Suprapubic skin (tissue), 4 donors: ENCODE data around the gene DNAJC7. TPM values are rescaled to one million over a fixed set of nuclear protein-coding genes. Genes with fewer than 3 reads are reported as not detected.
"Not testable (repeated sequence)": the region's sequence is repeated elsewhere in the genome, so short reads cannot be mapped to it uniquely, and the experiment has no call there.

ENCODE experiments used
- DNase-seq, 2 donors: peaks; one replicate each; pipeline ENCODE4 v3.0.0-alpha.2; 2019; ENCODE audit warnings: low spot score in 2 of 2
- H3K27ac ChIP-seq: fragments of 200-600 bp; sonication (generic); one replicate; pipeline ENCODE4 v1.5.1; 2019
- H3K27me3 ChIP-seq: fragments of 200-600 bp; sonication (generic); one replicate; pipeline ENCODE4 v1.5.1; 2019
- H3K36me3 ChIP-seq: fragments of 200-600 bp; sonication (generic); one replicate; pipeline ENCODE4 v1.5.1; 2019
- H3K4me1 ChIP-seq: fragments of 200-600 bp; sonication (generic); one replicate; pipeline ENCODE4 v1.5.1; 2019
- H3K4me3 ChIP-seq: fragments of 200-600 bp; sonication (generic); one replicate; pipeline ENCODE4 v1.5.1; 2019; ENCODE audit warnings: mild to moderate bottlenecking
- H3K9me3 ChIP-seq: fragments of 200-600 bp; sonication (generic); one replicate; pipeline ENCODE4 v1.5.1; 2019
- EP300 ChIP-seq: sonication (generic); formaldehyde crosslinking; IDR thresholded peaks from one replicate; pipeline ENCODE4 v1.6.1; 2017; ENCODE audit warnings: antibody characterized with exemption
- POLR2A ChIP-seq, 2 donors: fragments of 450-650 bp; IDR thresholded peaks; one replicate each; pipeline ENCODE4 v1.6.1; 2017; ENCODE audit warnings: antibody characterized with exemption in 2 of 2, mild to moderate bottlenecking in 2 of 2, moderate library complexity in 2 of 2
- POLR2AphosphoS5 ChIP-seq, 3 donors: sonication (generic); formaldehyde crosslinking; IDR thresholded peaks; one replicate each; pipeline ENCODE4 v1.6.1; 2017; ENCODE audit warnings: antibody characterized with exemption in 3 of 3
- WGBS: methylation state at CpG from one replicate; pipeline ENCODE4 v1.1.5; 2018; 5-methylcytosine and 5-hydroxymethylcytosine counted together
- total RNA-seq, 4 donors: library from RNA; depleted of rRNA; stranded (reverse); fragments of >200 nt; gene quantifications; one replicate each; pipeline ENCODE4 v1.1.0, GENCODE V29; 2016
- TF ChIP-seq, protein P1 (sequence below), 2 donors: fragments of 200-600 bp in 1 of 2; fragments of 450-650 bp in 1 of 2; sonication (generic) in 1 of 2; IDR thresholded peaks; one replicate each; pipeline ENCODE4 v1.5.1; 2016 to 2019; ENCODE audit warnings: antibody characterized with exemption in 2 of 2, mild to moderate bottlenecking in 1 of 2, moderate library complexity in 1 of 2

The DNAJC7 gene
- total RNA-seq, 4 donors from 2014 or later = 57.5 to 82.6 (median 60.2) TPM

DNA sequence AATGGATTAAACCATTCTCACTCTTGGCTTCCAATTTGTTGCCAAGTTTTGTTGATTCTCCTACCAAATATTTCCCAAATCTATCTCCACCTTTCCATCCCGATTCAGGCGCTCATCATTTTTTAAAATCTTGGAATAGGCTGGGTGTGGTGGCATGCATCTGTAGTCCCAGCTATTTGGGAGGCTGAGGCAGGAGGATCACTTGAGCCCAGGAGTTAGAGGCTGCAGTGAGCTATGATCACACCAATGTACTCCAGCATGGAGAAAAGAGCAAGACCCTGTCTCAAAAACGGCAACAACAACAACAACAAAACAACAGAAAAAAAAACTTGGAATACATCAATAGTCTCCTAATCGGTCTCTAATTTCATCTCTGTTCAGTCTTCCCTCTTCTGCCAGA, 1.7 kb upstream of the DNAJC7 start:
- TF ChIP-seq EP300 = no peak
- TF ChIP-seq POLR2AphosphoS5 (IDR thresholded peaks at IDR 0.05) = no peak
- TF ChIP-seq POLR2A (IDR thresholded peaks at IDR 0.05) = no peak
- Histone ChIP-seq H3K4me1 (peaks cover 55% of the 10 kb centered on the region), H3K27ac (no peak overlapping the region), H3K36me3 (peaks cover 20% of the 10 kb centered on the region), H3K4me3 (no peak overlapping the region), H3K9me3 (no peaks in the 10 kb centered on the region), H3K27me3 (no peaks in the 10 kb centered on the region)
- whole genome bisulfite sequencing = 93% methylated on average over 4 of the region's 4 CpGs
- no peak for DNase-seq

DNA sequence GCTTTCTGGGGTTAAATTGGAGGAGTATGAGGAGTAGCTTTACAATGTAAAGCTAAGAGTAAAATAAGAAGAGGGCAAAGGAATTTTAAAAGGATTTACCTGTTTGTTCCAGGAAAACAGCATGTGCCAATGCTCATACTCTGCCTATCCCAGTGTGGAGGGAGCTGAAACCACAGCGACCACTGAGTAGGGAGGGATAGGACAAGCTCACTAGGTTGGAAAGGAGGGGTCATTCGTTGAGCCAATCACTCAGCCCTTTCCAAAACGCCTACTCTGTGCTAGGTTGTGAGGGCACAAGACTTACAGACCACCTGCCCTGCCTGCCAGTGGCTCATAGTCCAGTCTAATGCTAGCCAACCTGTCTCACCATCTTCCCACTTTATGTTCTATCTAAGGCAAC, 1.1 kb upstream of the DNAJC7 start:
- peaks cover 13% of the 10 kb centered on the region for H3K36me3 ChIP-seq
- no peaks in the 10 kb centered on the region for H3K9me3 ChIP-seq
- H3K27me3 ChIP-seq = no peaks in the 10 kb centered on the region
- H3K4me3 ChIP-seq = peak overlapping the region; percentile 69
- H3K4me1 ChIP-seq = peaks cover 59% of the 10 kb centered on the region
- WGBS = 51% methylated on average over 3 of the region's 3 CpGs
- DNase-seq = no peak
- H3K27ac ChIP-seq = peak overlapping the region; percentile 85
- TF ChIP-seq POLR2AphosphoS5 (IDR thresholded peaks at IDR 0.05) = no peak
- no peak for TF ChIP-seq EP300
- TF ChIP-seq POLR2A (IDR thresholded peaks at IDR 0.05) = no peak
- TF ChIP-seq, protein P1, sequence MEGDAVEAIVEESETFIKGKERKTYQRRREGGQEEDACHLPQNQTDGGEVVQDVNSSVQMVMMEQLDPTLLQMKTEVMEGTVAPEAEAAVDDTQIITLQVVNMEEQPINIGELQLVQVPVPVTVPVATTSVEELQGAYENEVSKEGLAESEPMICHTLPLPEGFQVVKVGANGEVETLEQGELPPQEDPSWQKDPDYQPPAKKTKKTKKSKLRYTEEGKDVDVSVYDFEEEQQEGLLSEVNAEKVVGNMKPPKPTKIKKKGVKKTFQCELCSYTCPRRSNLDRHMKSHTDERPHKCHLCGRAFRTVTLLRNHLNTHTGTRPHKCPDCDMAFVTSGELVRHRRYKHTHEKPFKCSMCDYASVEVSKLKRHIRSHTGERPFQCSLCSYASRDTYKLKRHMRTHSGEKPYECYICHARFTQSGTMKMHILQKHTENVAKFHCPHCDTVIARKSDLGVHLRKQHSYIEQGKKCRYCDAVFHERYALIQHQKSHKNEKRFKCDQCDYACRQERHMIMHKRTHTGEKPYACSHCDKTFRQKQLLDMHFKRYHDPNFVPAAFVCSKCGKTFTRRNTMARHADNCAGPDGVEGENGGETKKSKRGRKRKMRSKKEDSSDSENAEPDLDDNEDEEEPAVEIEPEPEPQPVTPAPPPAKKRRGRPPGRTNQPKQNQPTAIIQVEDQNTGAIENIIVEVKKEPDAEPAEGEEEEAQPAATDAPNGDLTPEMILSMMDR (IDR thresholded peaks at IDR 0.05) = no peak

DNA sequence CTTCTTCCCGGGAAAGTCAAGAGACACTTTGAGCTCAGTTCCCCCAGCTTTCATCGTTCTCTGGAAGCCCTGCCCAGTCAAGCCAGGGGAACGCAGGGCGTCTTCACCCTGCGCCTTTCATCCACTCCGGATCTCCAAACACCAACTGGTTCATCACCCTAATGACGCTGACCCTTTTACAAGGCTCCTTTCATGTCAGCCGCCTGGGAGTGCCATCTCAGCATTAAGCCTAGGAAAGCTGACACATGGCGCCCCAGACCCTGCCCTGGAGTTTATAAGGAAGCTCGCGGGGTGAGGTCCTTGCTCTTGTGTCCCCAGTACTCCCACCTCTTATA, 594 bp upstream of the DNAJC7 start:
- WGBS = 5% methylated on average over 11 of the region's 11 CpGs
- Histone ChIP-seq H3K27me3 (no peaks in the 10 kb centered on the region), H3K4me1 (peaks cover 65% of the 10 kb centered on the region), H3K27ac (peak overlapping the region; percentile 85), H3K36me3 (peaks cover 8% of the 10 kb centered on the region), H3K9me3 (no peaks in the 10 kb centered on the region), H3K4me3 (peak overlapping the region; percentile 69)
- no peak for DNase-seq
- TF ChIP-seq POLR2AphosphoS5 (IDR thresholded peaks at IDR 0.05) = no peak
- no peak for TF ChIP-seq POLR2A (IDR thresholded peaks at IDR 0.05)
- TF ChIP-seq, protein P1 (IDR thresholded peaks at IDR 0.05) = no peak
- no peak for TF ChIP-seq EP300

DNA sequence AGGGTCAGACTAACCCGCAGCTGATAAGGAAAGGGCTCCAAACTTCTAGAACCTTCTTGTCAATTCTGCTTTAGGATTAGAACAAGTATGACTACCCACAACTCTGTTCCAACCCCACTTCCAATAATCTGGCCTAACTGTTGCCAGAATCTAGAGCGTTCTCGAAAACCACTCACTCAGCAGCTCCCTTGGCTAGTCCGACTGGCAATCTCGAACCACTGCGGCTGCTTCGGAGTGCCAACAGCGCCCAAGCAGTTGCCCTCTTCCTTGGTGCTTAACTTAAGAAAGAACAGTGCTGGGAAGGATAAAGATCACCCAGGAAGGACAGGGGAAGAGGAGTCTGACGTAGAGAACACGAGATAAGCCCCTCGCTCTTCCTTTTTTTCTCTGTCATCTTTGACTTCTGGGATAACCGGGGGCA, 818 bp downstream of the DNAJC7 start:
- H3K27me3 ChIP-seq = no peaks in the 10 kb centered on the region
- H3K9me3 ChIP-seq = no peaks in the 10 kb centered on the region
- H3K36me3 ChIP-seq = no peaks in the 10 kb centered on the region
- 3% methylated on average over 12 of the region's 12 CpGs for WGBS
- peak overlapping the region; percentile 85 for H3K27ac ChIP-seq
- no peak for DNase-seq
- TF ChIP-seq POLR2A (IDR thresholded peaks at IDR 0.05) (no peak), EP300 (no peak), POLR2AphosphoS5 (IDR thresholded peaks at IDR 0.05) (no peak)
- TF ChIP-seq, protein P1 (IDR thresholded peaks at IDR 0.05) = no peak
- H3K4me1 ChIP-seq = peaks cover 62% of the 10 kb centered on the region
- peak overlapping the region; percentile 69 for H3K4me3 ChIP-seq

DNA sequence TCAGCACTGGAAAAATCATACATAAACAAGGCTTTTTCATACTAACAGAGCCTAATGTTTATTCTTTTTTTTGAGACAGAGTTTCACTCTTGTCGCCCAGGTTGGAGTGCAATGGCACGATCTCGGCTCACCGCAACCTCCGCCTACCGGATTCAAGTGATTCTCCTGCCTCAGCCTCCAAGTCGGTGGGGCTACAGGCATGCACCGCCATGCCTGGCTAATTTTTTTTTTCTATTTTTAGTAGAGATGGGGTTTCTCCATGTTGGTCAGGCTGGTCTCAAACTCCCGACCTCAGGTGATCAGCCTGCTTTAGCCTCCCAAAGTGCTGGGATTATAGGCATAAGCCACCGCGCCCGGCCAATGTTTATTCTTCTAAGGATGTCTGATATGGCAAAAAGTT, 3.5 kb downstream of the DNAJC7 start:
- not testable (repeated sequence) for H3K36me3 ChIP-seq, H3K27ac ChIP-seq, DNase-seq, H3K4me3 ChIP-seq, H3K27me3 ChIP-seq, H3K9me3 ChIP-seq
- H3K4me1 ChIP-seq = peaks cover 70% of the 10 kb centered on the region
- 91% methylated on average over 12 of the region's 12 CpGs for WGBS

DNA sequence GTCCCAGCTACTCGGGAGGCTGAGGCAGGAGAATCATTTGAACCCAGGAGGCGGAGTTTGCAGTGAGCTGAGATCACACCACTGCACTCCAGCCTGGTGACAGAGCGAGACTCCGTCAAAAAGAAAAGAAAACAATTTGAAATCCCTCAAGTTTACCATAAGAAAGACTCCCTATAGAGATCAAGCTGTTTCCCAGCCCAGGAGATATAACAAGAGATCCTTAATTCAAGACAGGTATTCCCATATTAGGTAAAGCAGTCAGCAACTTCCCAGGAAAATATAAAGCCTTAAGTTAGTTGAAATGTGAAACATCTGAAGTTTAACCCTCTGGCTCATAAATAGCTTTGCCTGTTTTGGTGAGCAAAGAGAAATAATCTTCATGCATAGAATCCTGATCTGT, 4.9 kb downstream of the DNAJC7 start:
- peaks cover 61% of the 10 kb centered on the region for H3K4me1 ChIP-seq
- not testable (repeated sequence) for H3K27me3 ChIP-seq, DNase-seq, H3K4me3 ChIP-seq, H3K9me3 ChIP-seq, H3K27ac ChIP-seq, H3K36me3 ChIP-seq
- 90% methylated on average over 4 of the region's 4 CpGs for WGBS

DNA sequence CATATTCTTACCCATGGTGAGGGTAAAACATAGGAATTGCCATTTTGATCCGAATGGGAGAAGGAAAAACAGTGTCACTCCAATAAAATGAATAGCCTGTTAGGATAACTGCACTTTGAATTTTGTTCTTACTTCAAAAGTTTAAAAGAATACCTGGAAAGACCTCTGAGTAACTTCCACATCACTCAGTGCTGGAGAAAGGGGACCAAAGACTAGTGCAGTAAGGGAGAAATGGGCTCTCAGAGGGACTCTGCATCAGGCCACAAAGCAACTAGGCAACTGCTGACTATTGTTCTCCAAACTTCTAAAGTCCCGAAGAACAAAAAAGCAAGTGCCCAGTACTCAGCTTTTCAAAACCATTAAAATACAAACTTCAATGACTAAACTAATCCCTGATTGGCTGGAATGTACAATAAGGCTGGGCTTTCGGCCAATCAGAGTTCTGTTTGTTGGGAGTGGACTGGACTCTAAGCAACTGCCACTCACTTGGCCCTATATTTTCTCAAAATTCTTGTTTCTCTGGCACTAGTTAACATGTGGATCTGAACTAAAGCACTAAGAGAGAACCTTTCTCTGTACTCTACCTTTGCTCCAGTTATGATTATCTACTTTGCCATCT, 6.2 kb downstream of the DNAJC7 start:
- Histone ChIP-seq H3K9me3 (no peaks in the 10 kb centered on the region), H3K4me1 (peaks cover 55% of the 10 kb centered on the region), H3K27me3 (no peaks in the 10 kb centered on the region), H3K27ac (no peak overlapping the region), H3K4me3 (no peak overlapping the region), H3K36me3 (no peaks in the 10 kb centered on the region)
- TF ChIP-seq EP300 (no peak), POLR2AphosphoS5 (IDR thresholded peaks at IDR 0.05) (no peak)
- WGBS = 90% methylated on average over 3 of the region's 3 CpGs
- no peak for DNase-seq

DNA sequence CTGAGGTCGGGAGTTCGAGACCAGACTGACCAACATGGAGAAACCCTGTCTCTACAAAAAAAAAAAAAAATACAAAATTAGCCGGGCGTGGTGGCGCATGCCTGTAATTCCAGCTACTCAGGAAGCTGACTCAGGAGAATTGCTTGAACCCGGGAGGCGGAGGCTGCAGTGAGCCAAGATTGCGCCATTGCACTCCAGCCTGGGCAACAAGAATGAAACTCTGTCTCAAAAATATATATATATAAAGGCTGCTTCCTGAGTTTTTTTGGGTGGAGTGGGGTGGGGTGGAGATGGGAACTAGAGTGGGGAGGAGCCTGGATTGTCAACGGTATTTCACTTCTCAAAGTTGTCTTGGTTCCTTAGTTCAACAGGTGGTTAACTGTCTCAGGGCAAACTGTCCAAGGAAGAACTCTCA, 7.0 kb downstream of the DNAJC7 start:
- H3K36me3 ChIP-seq, H3K27ac ChIP-seq, H3K4me3 ChIP-seq, H3K27me3 ChIP-seq, H3K9me3 ChIP-seq: not testable (repeated sequence)
- peak in 1 of 2 donors; percentile 23 for DNase-seq
- peaks cover 55% of the 10 kb centered on the region for H3K4me1 ChIP-seq
- WGBS = 48% methylated on average over 9 of the region's 9 CpGs
